ENCODE data around the gene NPHP4.
"Not testable (repeated sequence)": the region's sequence is repeated elsewhere in the genome, so short reads cannot be mapped to it uniquely, and the experiment has no call there.

DNA sequence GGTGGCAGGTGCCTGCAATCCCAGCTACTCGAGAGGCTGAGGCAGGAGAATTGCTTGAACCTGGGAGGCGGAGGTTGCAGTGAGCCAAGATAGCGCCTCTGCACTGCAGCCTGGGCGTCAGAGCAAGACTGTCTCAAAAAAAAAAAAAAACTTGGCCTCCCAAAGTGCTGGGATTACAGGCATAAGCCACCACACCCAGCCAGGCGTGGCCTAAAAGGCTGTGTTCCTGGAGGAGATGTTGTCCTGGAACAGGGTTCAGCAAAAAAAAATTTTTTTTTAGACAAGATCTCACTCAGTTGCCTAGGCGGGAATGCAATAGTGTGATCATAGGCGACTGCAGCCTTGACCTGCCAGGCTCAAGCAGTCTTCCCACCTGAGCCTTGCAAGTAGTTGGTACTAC is 25.4 kb upstream of the NPHP4 start:
- TF ChIP-seq, protein P1, sequence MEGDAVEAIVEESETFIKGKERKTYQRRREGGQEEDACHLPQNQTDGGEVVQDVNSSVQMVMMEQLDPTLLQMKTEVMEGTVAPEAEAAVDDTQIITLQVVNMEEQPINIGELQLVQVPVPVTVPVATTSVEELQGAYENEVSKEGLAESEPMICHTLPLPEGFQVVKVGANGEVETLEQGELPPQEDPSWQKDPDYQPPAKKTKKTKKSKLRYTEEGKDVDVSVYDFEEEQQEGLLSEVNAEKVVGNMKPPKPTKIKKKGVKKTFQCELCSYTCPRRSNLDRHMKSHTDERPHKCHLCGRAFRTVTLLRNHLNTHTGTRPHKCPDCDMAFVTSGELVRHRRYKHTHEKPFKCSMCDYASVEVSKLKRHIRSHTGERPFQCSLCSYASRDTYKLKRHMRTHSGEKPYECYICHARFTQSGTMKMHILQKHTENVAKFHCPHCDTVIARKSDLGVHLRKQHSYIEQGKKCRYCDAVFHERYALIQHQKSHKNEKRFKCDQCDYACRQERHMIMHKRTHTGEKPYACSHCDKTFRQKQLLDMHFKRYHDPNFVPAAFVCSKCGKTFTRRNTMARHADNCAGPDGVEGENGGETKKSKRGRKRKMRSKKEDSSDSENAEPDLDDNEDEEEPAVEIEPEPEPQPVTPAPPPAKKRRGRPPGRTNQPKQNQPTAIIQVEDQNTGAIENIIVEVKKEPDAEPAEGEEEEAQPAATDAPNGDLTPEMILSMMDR (IDR thresholded peaks at IDR 0.05; ENCODE audit: low read length): not testable (repeated sequence)
- not testable (repeated sequence) for TF ChIP-seq EZH2 (optimal IDR thresholded peaks at IDR 0.05; ENCODE audit: low read depth, low read length); EZH2phosphoT487 (IDR thresholded peaks at IDR 0.05; ENCODE audit: low read length)

Data from MM.1S (cell line).